ENCODE data around the gene SENP3. TPM values are rescaled to one million over a fixed set of nuclear protein-coding genes. Genes with fewer than 3 reads are reported as not detected.

The SENP3 gene
- total RNA-seq, 1 donor from 2014 or later: 87.9 TPM

DNA sequence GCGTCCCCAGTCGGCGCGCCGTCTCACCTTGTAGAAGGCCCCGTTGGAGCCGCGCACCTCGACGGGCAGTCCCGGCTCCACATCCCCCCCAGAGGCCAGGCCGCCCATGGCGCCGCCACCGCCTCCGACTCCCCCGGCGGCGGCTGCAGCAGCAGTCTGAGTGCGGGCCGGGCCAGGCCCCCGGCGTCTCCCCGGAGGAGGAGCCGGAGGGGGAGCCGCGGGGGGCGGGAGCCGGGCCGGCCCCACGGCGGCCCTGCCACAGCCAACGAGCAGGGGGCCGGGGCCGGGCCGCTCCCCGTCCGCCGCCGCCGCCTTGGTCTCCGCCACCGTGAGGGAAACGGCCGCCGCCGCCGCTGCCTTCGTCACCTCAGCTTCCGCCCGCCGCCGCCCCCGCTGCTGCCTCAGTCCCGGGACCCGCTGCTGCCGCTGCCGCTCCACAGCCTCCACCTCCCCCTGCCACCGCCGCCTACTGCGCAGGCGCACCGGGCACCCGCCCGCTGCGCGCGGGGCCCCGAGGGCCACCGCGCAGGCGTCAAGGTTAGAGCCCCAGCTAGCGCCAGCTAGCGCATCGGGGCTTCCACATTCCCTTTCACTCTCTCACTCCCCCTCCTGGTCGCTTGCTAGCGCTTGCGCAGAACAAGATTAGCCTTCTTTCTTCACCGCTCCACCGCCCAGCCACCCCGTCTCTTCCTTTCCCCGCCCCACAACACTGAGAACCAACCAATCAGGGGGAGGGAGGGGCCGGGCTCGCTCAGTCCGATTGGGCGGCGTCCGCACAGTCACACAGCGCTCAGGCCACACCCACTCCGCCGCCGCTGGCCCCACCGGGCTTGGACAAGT, 52.9 kb downstream of the SENP3 start, which contains the start of gene FXR2:
FXR2 (minus strand) TSS at position 473 of the 840 bp plus-strand sequence; CDS start at position 108, 365 bp downstream.
- Histone ChIP-seq H3K79me2 (ENCODE audit: low read depth) (peaks cover 47% of the 10 kb centered on the region), H3K9ac (peak within 1 kb of the TSS; percentile 70), H3K4me2 (peak within 1 kb of the TSS; percentile 80), H3K9me3 (ENCODE audit: low read depth) (no peaks in the 10 kb centered on the region), H3F3A (ENCODE audit: low read depth) (peaks cover 17% of the 10 kb centered on the region), H2AFZ (replicated peaks) (peak within 1 kb of the TSS; percentile 38), H3K27ac (peak within 1 kb of the TSS; percentile 82), H3K4me1 (peaks cover 16% of the 10 kb centered on the region), H3K36me3 (no peaks in the 10 kb centered on the region), H3K27me3 (no peaks in the 10 kb centered on the region), H3K4me3 (peak within 1 kb of the TSS; percentile 71), H4K20me1 (ENCODE audit: low read depth) (peaks cover 44% of the 10 kb centered on the region)
- Mint-ChIP-seq H3K4me1 (peaks cover 28% of the 10 kb centered on the region), H3K27ac (peak within 1 kb of the TSS; percentile 84), H3K9me3 (no peaks in the 10 kb centered on the region), H3K27me3 (ENCODE audit: insufficient read depth, low read depth) (peaks cover 7% of the 10 kb centered on the region), H3K36me3 (peaks cover 15% of the 10 kb centered on the region), H3K4me3 (peak within 1 kb of the TSS; percentile 95)
- DNase-seq (ENCODE audit: low spot score): peak; percentile 100
- TF ChIP-seq, protein P1, sequence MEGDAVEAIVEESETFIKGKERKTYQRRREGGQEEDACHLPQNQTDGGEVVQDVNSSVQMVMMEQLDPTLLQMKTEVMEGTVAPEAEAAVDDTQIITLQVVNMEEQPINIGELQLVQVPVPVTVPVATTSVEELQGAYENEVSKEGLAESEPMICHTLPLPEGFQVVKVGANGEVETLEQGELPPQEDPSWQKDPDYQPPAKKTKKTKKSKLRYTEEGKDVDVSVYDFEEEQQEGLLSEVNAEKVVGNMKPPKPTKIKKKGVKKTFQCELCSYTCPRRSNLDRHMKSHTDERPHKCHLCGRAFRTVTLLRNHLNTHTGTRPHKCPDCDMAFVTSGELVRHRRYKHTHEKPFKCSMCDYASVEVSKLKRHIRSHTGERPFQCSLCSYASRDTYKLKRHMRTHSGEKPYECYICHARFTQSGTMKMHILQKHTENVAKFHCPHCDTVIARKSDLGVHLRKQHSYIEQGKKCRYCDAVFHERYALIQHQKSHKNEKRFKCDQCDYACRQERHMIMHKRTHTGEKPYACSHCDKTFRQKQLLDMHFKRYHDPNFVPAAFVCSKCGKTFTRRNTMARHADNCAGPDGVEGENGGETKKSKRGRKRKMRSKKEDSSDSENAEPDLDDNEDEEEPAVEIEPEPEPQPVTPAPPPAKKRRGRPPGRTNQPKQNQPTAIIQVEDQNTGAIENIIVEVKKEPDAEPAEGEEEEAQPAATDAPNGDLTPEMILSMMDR (IDR thresholded peaks at IDR 0.05): peak; percentile 60
- no peak for TF ChIP-seq EZH2 (IDR thresholded peaks at IDR 0.05)

DNA sequence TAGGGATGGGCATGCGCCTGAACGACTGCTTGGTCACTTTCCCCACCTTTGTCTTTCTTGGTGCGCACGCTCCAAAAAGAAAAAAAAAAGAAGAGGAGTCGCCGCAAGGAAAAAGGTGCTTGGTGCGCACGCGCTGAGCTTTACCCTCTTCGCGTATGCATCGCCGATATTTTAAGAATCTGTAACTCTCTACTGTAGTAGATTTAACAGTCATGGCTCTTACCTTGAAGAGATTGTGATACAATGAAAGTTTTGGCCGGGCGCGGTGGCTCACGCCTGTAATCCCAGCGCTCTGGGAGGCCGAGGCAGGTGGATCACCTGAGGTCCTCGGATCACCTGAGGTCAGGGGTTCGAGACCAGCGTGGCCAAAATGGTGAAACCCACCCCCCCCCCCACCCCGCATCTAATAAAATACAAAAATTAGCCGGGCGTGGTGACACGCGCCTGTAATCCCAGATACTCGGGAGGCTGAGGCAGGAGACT, 53.6 kb downstream of the SENP3 start:
- H3K27me3 ChIP-seq: no peaks in the 10 kb centered on the region
- H2AFZ ChIP-seq (replicated peaks): peak overlapping the region; percentile 38
- Mint-ChIP-seq H3K27ac (peak overlapping the region; percentile 79), H3K27me3 (ENCODE audit: insufficient read depth, low read depth) (peaks cover 8% of the 10 kb centered on the region), H3K9me3 (no peaks in the 10 kb centered on the region), H3K4me3 (peak overlapping the region; percentile 94), H3K4me1 (peaks cover 28% of the 10 kb centered on the region), H3K36me3 (peaks cover 15% of the 10 kb centered on the region)
- peaks cover 16% of the 10 kb centered on the region for H3K4me1 ChIP-seq
- no peak for DNase-seq (ENCODE audit: low spot score)
- peak overlapping the region; percentile 48 for H3K27ac ChIP-seq
- TF ChIP-seq, protein P1 (IDR thresholded peaks at IDR 0.05): no peak
- TF ChIP-seq EZH2 (IDR thresholded peaks at IDR 0.05): no peak
- no peak for TF ChIP-seq EZH2phosphoT487 (IDR thresholded peaks at IDR 0.05)
- no peaks in the 10 kb centered on the region for H3K36me3 ChIP-seq
- H4K20me1 ChIP-seq (ENCODE audit: low read depth): peaks cover 38% of the 10 kb centered on the region
- peaks cover 41% of the 10 kb centered on the region for H3K79me2 ChIP-seq (ENCODE audit: low read depth)
- H3K9me3 ChIP-seq (ENCODE audit: low read depth): no peaks in the 10 kb centered on the region
- no peak overlapping the region for H3K9ac ChIP-seq
- H3K4me3 ChIP-seq: peak overlapping the region; percentile 51
- peak overlapping the region; percentile 68 for H3K4me2 ChIP-seq
- peaks cover 17% of the 10 kb centered on the region for H3F3A ChIP-seq (ENCODE audit: low read depth)

DNA sequence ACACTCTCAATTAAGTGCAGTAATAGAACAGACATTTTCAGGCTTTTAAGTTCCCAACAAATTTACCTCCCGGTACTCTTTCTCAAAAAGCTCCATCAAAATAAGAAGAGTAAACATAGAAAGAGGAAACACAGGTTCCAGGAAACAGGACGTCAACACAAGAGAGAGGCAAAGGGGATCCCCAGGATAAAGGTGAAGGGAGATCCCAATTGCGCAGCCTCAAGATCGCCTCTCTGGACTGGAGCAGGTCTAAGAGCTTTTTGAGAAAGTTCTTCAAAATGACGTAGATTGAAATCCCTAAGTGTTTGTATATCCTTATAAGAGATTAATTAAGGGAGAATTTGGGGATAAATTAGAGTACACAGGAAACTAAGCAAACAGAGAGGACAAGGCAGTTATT, 56.9 kb downstream of the SENP3 start:
- Mint-ChIP-seq H3K4me1 (peaks cover 5% of the 10 kb centered on the region), H3K27ac (no peak overlapping the region), H3K36me3 (no peaks in the 10 kb centered on the region), H3K9me3 (no peaks in the 10 kb centered on the region), H3K27me3 (ENCODE audit: insufficient read depth, low read depth) (peaks cover 4% of the 10 kb centered on the region), H3K4me3 (no peak overlapping the region)
- Histone ChIP-seq H3F3A (ENCODE audit: low read depth) (peaks cover 17% of the 10 kb centered on the region), H3K4me3 (no peak overlapping the region), H3K4me1 (peaks cover 1% of the 10 kb centered on the region), H3K36me3 (no peaks in the 10 kb centered on the region), H3K27me3 (no peaks in the 10 kb centered on the region), H3K9ac (no peak overlapping the region), H3K9me3 (ENCODE audit: low read depth) (no peaks in the 10 kb centered on the region), H3K79me2 (ENCODE audit: low read depth) (peaks cover 8% of the 10 kb centered on the region), H2AFZ (replicated peaks) (no peak overlapping the region), H3K4me2 (no peak overlapping the region), H3K27ac (no peak overlapping the region), H4K20me1 (ENCODE audit: low read depth) (peaks cover 5% of the 10 kb centered on the region)
- no peak for DNase-seq (ENCODE audit: low spot score)
- TF ChIP-seq, protein P1 (IDR thresholded peaks at IDR 0.05): no peak
- TF ChIP-seq EZH2 (IDR thresholded peaks at IDR 0.05): no peak
- no peak for TF ChIP-seq EZH2phosphoT487 (IDR thresholded peaks at IDR 0.05)

Measured in neural progenitor cell (in vitro differentiated cells).